ENCODE measurements around the gene ATG9B.

DNA sequence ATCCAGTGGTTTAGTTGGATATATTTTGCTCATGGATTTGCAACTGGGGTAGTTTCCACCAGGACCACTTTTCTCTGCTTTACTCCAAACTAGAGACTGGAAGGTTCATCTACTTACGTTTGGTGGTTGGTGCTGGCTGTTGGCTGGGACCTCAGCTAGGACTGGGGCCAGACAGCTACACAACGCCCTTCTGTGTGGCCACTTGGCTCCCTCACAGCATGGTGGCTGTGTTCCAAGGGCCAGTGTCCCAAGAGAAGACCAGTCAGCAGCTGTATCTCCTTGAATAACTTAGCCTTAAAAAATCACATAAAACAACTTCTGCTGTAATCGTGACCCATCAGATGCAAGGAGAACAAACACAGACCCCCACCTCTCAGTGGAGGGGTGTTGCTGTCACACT, 41.9 kb downstream of the ATG9B start:
- TF ChIP-seq POLR2AphosphoS2 (conservative IDR thresholded peaks at IDR 0.05; ENCODE audit: low read length) (no peak), POLR2A (IDR thresholded peaks at IDR 0.05; ENCODE audit: low read length) (no peak), NR3C1 (IDR thresholded peaks at IDR 0.05) (no peak), EP300 (IDR thresholded peaks at IDR 0.05) (no peak)

Measured in A549 (cell line).